NCI-H1105 treated with DMSO at 0.1 percent for 48 hours (cell line): ENCODE measurements around the gene SNAPC5.

Source experiments
- DNase-seq: peaks from one replicate; lab custom pipeline; 2025; lab: John Stamatoyannopoulos, UW

The SNAPC5 gene

GRCh38 chr15:66459818-66460615, 37.5 kb downstream of the SNAPC5 start:
- DNase-seq, result no peak

GRCh38 chr15:66456211-66456610, 41.4 kb downstream of the SNAPC5 start:
- no peak for DNase-seq

- DNase-seq, result no peak
These were observed 43.4 kb downstream of the SNAPC5 start for GRCh38 chr15:66454143-66454542.

GRCh38 chr15:66452971-66453580, 44.5 kb downstream of the SNAPC5 start:
- DNase-seq, result no peak

- no peak for DNase-seq
These were observed 45.1 kb downstream of the SNAPC5 start for GRCh38 chr15:66452420-66452819.
